Mesenchymal stem cell (in vitro differentiated cells and primary cell): Measurements from ENCODE around the gene TTC3.
A peak's percentile ranks its signal among the peaks of the same experiment; 100 is the strongest.

Experiments
- DNase-seq: peaks from one replicate; pipeline ENCODE4 v3.0.0-alpha.2; 2013
- H2AFZ ChIP-seq: one replicate; pipeline ENCODE4 v1.6.1; 2013; ENCODE audit warnings: low read depth, mild to moderate bottlenecking, control low read depth, inconsistent platforms, low read length, moderate library complexity
- H2AK5ac ChIP-seq: 2 replicates; pipeline ENCODE4 v1.6.1; 2013; ENCODE audit warnings: low read length, moderate library complexity, mild to moderate bottlenecking, inconsistent platforms; ENCODE audit not compliant: severe bottlenecking
- H2BK120ac ChIP-seq: one replicate; pipeline ENCODE4 v1.6.1; 2013; ENCODE audit warnings: low read depth, mild to moderate bottlenecking, inconsistent platforms, low read length, moderate library complexity
- H2BK12ac ChIP-seq, 2 experiments: one replicate each; pipeline ENCODE4 v1.6.1; 2013; ENCODE audit warnings: inconsistent platforms in 2 of 2, low read length in 2 of 2, mild to moderate bottlenecking in 2 of 2, moderate library complexity in 2 of 2, control low read depth in 1 of 2
- H2BK15ac ChIP-seq: one replicate; pipeline ENCODE4 v1.6.1; 2013; ENCODE audit warnings: mild to moderate bottlenecking, low read depth, inconsistent platforms; ENCODE audit not compliant: poor library complexity, severe bottlenecking
- H2BK5ac ChIP-seq: 2 replicates; pipeline ENCODE4 v1.6.1; 2013; ENCODE audit warnings: low read depth, mild to moderate bottlenecking, low read length, control low read depth, inconsistent platforms; ENCODE audit not compliant: poor library complexity, severe bottlenecking
- H3K14ac ChIP-seq, 2 experiments: one replicate each; pipeline ENCODE4 v1.6.1; 2013; ENCODE audit warnings: inconsistent platforms in 2 of 2, low read length in 2 of 2, control low read depth in 1 of 2, mild to moderate bottlenecking in 1 of 2, moderate library complexity in 1 of 2
- H3K18ac ChIP-seq, 2 experiments: one replicate each; pipeline ENCODE4 v1.6.1; 2013; ENCODE audit warnings: inconsistent platforms in 2 of 2, low read length in 2 of 2, control low read depth in 1 of 2, low read depth in 1 of 2, mild to moderate bottlenecking in 1 of 2
- H3K23ac ChIP-seq, 2 experiments: one replicate each; pipeline ENCODE4 v1.6.1; 2013; ENCODE audit warnings: inconsistent platforms in 2 of 2, low read length in 2 of 2, mild to moderate bottlenecking in 2 of 2, moderate library complexity in 2 of 2, control low read depth in 1 of 2
- H3K27ac ChIP-seq: 2 replicates; pipeline ENCODE4 v1.5.1; 2013; ENCODE audit warnings: mild to moderate bottlenecking, moderate library complexity, low read length, control low read depth, inconsistent platforms; ENCODE audit not compliant: poor library complexity, severe bottlenecking
- H3K27me3 ChIP-seq, 2 experiments: 2 replicates each; pipeline versions ENCODE4 v1.6.1 to v1.7.0; 2013; ENCODE audit warnings: low read length in 2 of 2, mild to moderate bottlenecking in 2 of 2, moderate library complexity in 2 of 2, control low read depth in 1 of 2, inconsistent platforms in 1 of 2; ENCODE audit not compliant: control insufficient read depth in 1 of 2, insufficient read depth in 1 of 2
- H3K36me3 ChIP-seq, 2 experiments: 2 replicates each; pipeline versions ENCODE4 v1.6.1 to v1.7.0; 2013; ENCODE audit warnings: low read length in 2 of 2, control low read depth in 1 of 2, inconsistent platforms in 1 of 2, low read depth in 1 of 2, mild to moderate bottlenecking in 1 of 2; ENCODE audit not compliant: insufficient read depth in 2 of 2, control insufficient read depth in 1 of 2
- H3K4ac ChIP-seq, 2 experiments: one replicate each; pipeline ENCODE4 v1.6.1; 2013; ENCODE audit warnings: inconsistent platforms in 2 of 2, low read length in 2 of 2, mild to moderate bottlenecking in 2 of 2, moderate library complexity in 2 of 2, control low read depth in 1 of 2, low read depth in 1 of 2
- H3K4me1 ChIP-seq: 2 replicates; pipeline ENCODE4 v1.6.1; 2013; ENCODE audit warnings: low read depth, low read length, control low read depth; ENCODE audit not compliant: control insufficient read depth, insufficient read depth
- H3K4me2 ChIP-seq: 2 replicates; pipeline ENCODE4 v1.6.1; 2013; ENCODE audit warnings: low read length, mild to moderate bottlenecking, inconsistent platforms; ENCODE audit not compliant: poor library complexity, severe bottlenecking
- H3K4me3 ChIP-seq, 2 experiments: 2 replicates each; pipeline versions ENCODE4 v1.5.1 to v1.7.0; 2013; ENCODE audit warnings: low read length in 2 of 2, mild to moderate bottlenecking in 2 of 2, control low read depth in 1 of 2, low read depth in 1 of 2; ENCODE audit not compliant: insufficient read depth in 1 of 2
- H3K79me1 ChIP-seq: replicated peaks from 2 replicates; pipeline ENCODE4 v1.6.1; 2013; ENCODE audit warnings: mild to moderate bottlenecking, control low read depth, low read length, inconsistent platforms; ENCODE audit not compliant: poor library complexity, severe bottlenecking
- H3K9ac ChIP-seq: 2 replicates; pipeline ENCODE4 v1.7.0; 2013; ENCODE audit warnings: mild to moderate bottlenecking, low read length, moderate library complexity
- H3K9me3 ChIP-seq: 2 replicates; pipeline ENCODE4 v1.7.0; 2013; ENCODE audit warnings: mild to moderate bottlenecking, low read length; ENCODE audit not compliant: control insufficient read depth
- H4K8ac ChIP-seq: one replicate; pipeline ENCODE4 v1.6.1; 2013; ENCODE audit warnings: inconsistent platforms, mild to moderate bottlenecking, low read length, moderate library complexity
- H4K91ac ChIP-seq: one replicate; pipeline ENCODE4 v1.6.1; 2013; ENCODE audit warnings: mild to moderate bottlenecking, low read length, inconsistent platforms
- WGBS: methylation state at CpG from one replicate; pipeline ENCODE4 v1.1.7; 2013; ENCODE audit warnings: mixed read lengths; 5-methylcytosine and 5-hydroxymethylcytosine counted together

TTC3 gene

DNA sequence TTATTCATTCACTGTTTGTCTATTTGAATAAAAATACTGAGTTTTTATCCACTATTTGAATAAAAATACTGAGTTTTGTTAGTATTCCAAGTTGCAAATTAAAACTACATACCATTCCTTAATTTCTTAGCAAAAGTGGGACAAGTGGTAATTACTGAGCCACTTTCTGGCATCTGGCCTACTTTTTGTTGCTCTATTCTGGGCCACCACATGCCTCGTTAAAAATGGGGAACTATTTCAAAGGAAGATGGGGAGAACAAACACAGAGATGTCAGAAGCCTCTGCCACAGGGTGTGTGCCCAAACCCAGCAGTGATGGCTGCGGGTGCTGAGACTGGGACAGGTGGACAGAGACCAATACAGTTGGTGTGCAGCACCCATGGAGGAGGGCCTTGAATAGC lies 14.8 kb upstream of the TTC3 start:
- Histone ChIP-seq H2BK15ac (no peak overlapping the region), H3K79me1 (no peaks in the 10 kb centered on the region), H2BK12ac (peak overlapping the region in 1 of 2 experiments; percentile 2), H2BK120ac (no peak overlapping the region), H3K23ac (no peak overlapping the region), H3K27me3 (no peaks in the 10 kb centered on the region), H3K4me1 (peaks cover 9% of the 10 kb centered on the region), H3K4me2 (no peak overlapping the region), H4K91ac (peak overlapping the region; percentile 87), H3K27ac (no peak overlapping the region), H4K8ac (peak overlapping the region; percentile 63), H3K4me3 (no peak overlapping the region), H3K9me3 (no peaks in the 10 kb centered on the region), H3K18ac (no peak overlapping the region), H3K9ac (no peak overlapping the region), H2AFZ (no peak overlapping the region), H3K4ac (no peak overlapping the region), H2BK5ac (no peak overlapping the region), H2AK5ac (peak overlapping the region; percentile 0), H3K14ac (no peak overlapping the region), H3K36me3 (no peaks in the 10 kb centered on the region)
- DNase-seq: no peak
- WGBS: 92% methylated on average over 2 of the region's 2 CpGs

DNA sequence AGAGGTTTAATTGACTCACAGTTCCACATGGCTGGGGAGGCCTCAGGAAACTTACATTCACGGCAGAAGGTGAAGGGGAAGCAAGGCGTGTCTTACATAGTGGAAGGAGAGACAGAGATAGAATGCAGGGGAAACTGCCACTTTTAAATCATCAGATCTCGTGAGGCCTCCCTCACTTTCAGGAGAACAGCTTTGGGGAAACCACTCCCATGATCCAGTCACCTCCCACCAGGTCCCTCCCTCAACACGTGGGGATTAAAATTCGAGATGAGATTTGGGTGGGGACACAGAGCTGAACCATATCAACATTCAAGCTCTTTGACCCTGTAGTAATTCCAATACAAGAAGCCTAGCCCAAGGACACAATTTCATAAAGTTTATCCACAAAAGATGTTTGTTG lies 13.9 kb upstream of the TTC3 start:
- Histone ChIP-seq H4K91ac (no peak overlapping the region), H3K79me1 (no peaks in the 10 kb centered on the region), H3K4me1 (peaks cover 9% of the 10 kb centered on the region), H2AFZ (no peak overlapping the region), H3K4ac (no peak overlapping the region), H3K27ac (no peak overlapping the region), H2BK5ac (no peak overlapping the region), H3K9ac (no peak overlapping the region), H2BK120ac (no peak overlapping the region), H3K27me3 (no peaks in the 10 kb centered on the region), H3K9me3 (no peaks in the 10 kb centered on the region), H4K8ac (no peak overlapping the region), H3K4me2 (no peak overlapping the region), H2BK15ac (no peak overlapping the region), H3K4me3 (no peak overlapping the region), H3K23ac (no peak overlapping the region), H2AK5ac (no peak overlapping the region), H3K18ac (no peak overlapping the region), H3K14ac (no peak overlapping the region), H3K36me3 (no peaks in the 10 kb centered on the region), H2BK12ac (peak overlapping the region in 1 of 2 experiments; percentile 80)
- 87% methylated on average over 5 of the region's 5 CpGs for WGBS
- DNase-seq: no peak

DNA sequence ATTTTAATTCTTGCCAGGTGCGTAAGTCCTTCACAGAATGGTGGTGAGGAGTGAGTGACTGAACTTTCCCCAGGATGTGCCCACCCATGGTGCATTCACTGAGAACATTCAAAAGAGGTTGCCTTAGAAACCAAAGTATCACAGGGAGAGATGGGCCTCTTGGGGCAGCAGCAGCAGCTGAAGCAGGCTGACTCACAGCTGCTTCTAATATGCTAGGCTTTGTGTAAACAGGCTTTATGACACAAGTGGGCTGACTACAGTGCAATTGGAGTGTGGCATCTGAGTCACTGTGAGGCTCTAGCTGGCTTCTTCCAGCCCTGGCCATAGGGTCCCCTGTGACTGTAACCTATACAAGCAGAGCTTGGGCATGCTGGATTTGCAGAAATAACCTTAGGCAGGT lies 12.8 kb upstream of the TTC3 start:
- DNase-seq: peak; percentile 99
- Histone ChIP-seq H3K79me1 (no peaks in the 10 kb centered on the region), H3K4me3 (peak overlapping the region in 1 of 2 experiments; percentile 20), H3K4me1 (peaks cover 9% of the 10 kb centered on the region), H3K9ac (peak overlapping the region; percentile 79), H3K4me2 (no peak overlapping the region), H2AFZ (no peak overlapping the region), H2BK15ac (no peak overlapping the region), H3K9me3 (no peaks in the 10 kb centered on the region), H2AK5ac (no peak overlapping the region), H2BK120ac (no peak overlapping the region), H3K14ac (no peak overlapping the region), H3K27me3 (no peaks in the 10 kb centered on the region), H4K91ac (no peak overlapping the region), H3K27ac (peak overlapping the region; percentile 53), H3K4ac (peak overlapping the region in 1 of 2 experiments; percentile 92), H3K18ac (peak overlapping the region in 1 of 2 experiments; percentile 92), H2BK12ac (peak overlapping the region in 1 of 2 experiments; percentile 99), H2BK5ac (no peak overlapping the region), H4K8ac (no peak overlapping the region), H3K23ac (no peak overlapping the region), H3K36me3 (peaks cover 0 to 5% of the 10 kb centered on the region in 2 experiments)
- 21% methylated on average over 1 of the region's 1 CpG for WGBS

DNA sequence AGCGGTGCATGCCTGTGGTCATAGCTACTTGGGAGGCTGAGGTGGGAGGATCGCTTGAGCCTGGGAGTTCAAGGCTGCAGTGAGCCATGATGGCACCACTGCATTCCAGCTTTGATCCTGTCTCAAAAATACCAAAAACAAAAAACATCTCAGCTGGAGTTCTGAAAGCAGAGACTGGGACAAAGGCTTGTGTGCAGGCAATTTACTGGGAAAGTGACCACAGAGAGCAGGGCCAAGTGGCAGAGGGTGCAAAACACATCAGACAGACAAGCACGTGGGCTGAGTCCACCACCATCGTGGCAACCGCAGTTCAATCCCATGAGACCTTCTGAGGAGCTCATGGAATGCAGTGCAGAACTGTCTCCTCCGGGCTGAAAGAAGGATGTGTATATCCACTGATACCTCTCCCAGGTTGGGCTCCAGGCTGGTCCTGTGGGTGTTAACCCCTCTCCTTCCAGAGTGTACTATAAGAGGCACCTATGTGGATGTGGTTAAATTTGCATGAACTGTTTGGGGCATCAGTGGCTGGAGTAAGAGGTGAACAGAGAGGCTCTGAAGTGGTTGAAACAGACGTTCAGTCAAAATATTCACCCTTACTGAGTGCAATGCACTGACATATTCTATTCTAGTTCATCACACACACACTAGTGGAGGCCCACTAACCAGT lies 11.0 kb upstream of the TTC3 start:
- H3K9ac ChIP-seq: peak overlapping the region; percentile 79
- peak overlapping the region in 1 of 2 experiments; percentile 79 for H2BK12ac ChIP-seq
- H3K36me3 ChIP-seq: peaks cover 0 to 19% of the 10 kb centered on the region in 2 experiments
- no peaks in the 10 kb centered on the region for H3K9me3 ChIP-seq
- peak overlapping the region; percentile 27 for H2AK5ac ChIP-seq
- WGBS: 83% methylated on average over 6 of the region's 7 CpGs
- no peak overlapping the region for H2BK5ac ChIP-seq
- H3K23ac ChIP-seq: no peak overlapping the region
- H3K14ac ChIP-seq: no peak overlapping the region
- H4K8ac ChIP-seq: no peak overlapping the region
- H2BK15ac ChIP-seq: no peak overlapping the region
- H3K4me2 ChIP-seq: no peak overlapping the region
- H2BK120ac ChIP-seq: peak overlapping the region; percentile 7
- peak overlapping the region in 1 of 2 experiments; percentile 33 for H3K4ac ChIP-seq
- H3K27ac ChIP-seq: peak overlapping the region; percentile 44
- H3K79me1 ChIP-seq: no peaks in the 10 kb centered on the region
- DNase-seq: peak; percentile 46
- no peak overlapping the region for H3K4me3 ChIP-seq
- peak overlapping the region in 1 of 2 experiments; percentile 28 for H3K18ac ChIP-seq
- no peak overlapping the region for H2AFZ ChIP-seq
- H3K27me3 ChIP-seq: no peaks in the 10 kb centered on the region
- no peak overlapping the region for H4K91ac ChIP-seq
- H3K4me1 ChIP-seq: peaks cover 9% of the 10 kb centered on the region
